ENCODE data around the gene BCKDK.
"Not testable (repeated sequence)": the region's sequence is repeated elsewhere in the genome, so short reads cannot be mapped to it uniquely, and the experiment has no call there.

BCKDK gene

GRCh38 chr16:31099860-31100638, 8.1 kb upstream of the BCKDK start:
- DNase-seq, result no peak

- not testable (repeated sequence) for DNase-seq
Observed at GRCh38 chr16:31100876-31101641, 7.1 kb upstream of the BCKDK start.

- DNase-seq, result peak; percentile 67 to 74 (median 68)
Observed at GRCh38 chr16:31105677-31106213, 2.4 kb upstream of the BCKDK start.

GRCh38 chr16:31106509-31107464, 1.4 kb upstream of the BCKDK start:
- no peak for DNase-seq

- peak in 1 of 5 experiments; percentile 55 for DNase-seq
Observed at GRCh38 chr16:31107465-31107867, 720 bp upstream of the BCKDK start.

GRCh38 chr16:31108794-31109558, 790 bp downstream of the BCKDK start:
- DNase-seq, result no peak

GRCh38 chr16:31109622-31110021, 1.4 kb downstream of the BCKDK start:
- DNase-seq, result no peak

GRCh38 chr16:31110106-31111034, 2.2 kb downstream of the BCKDK start:
- DNase-seq, result no peak

GRCh38 chr16:31111881-31112466, 3.8 kb downstream of the BCKDK start:
- DNase-seq, result no peak

GRCh38 chr16:31112711-31113110, 4.5 kb downstream of the BCKDK start:
- DNase-seq, result no peak

GRCh38 chr16:31113121-31114120, 5.2 kb downstream of the BCKDK start:
- DNase-seq, result no peak

- DNase-seq, result no peak
Observed at GRCh38 chr16:31114468-31114867, 6.3 kb downstream of the BCKDK start.

GRCh38 chr16:31117384-31118222, 9.4 kb downstream of the BCKDK start, which contains the start of gene KAT8:
KAT8 (plus strand) TSS chr16:31117664; CDS start chr16:31117682, 18 bp downstream.
- DNase-seq, result peak; percentile 94 to 98 (median 95)

- no peak for DNase-seq
Observed at GRCh38 chr16:31118223-31119155, 10.3 kb downstream of the BCKDK start.

GRCh38 chr16:31120129-31120528, 11.9 kb downstream of the BCKDK start:
- DNase-seq, result no peak

- no peak for DNase-seq
Observed at GRCh38 chr16:31125844-31126243, 17.7 kb downstream of the BCKDK start.

- DNase-seq, result no peak
Observed at GRCh38 chr16:31127182-31127581, 19.0 kb downstream of the BCKDK start.

All from T-helper 2 cell (primary cell).